Measurements from ENCODE around the gene ZDHHC1. TPM values are rescaled to one million over a fixed set of nuclear protein-coding genes. Genes with fewer than 3 reads are reported as not detected.
"Not testable (repeated sequence)": the region's sequence is repeated elsewhere in the genome, so short reads cannot be mapped to it uniquely, and the experiment has no call there.

Gene ZDHHC1
- polyA plus RNA-seq, 1 donor from 2014 or later: 0.33 TPM

DNA sequence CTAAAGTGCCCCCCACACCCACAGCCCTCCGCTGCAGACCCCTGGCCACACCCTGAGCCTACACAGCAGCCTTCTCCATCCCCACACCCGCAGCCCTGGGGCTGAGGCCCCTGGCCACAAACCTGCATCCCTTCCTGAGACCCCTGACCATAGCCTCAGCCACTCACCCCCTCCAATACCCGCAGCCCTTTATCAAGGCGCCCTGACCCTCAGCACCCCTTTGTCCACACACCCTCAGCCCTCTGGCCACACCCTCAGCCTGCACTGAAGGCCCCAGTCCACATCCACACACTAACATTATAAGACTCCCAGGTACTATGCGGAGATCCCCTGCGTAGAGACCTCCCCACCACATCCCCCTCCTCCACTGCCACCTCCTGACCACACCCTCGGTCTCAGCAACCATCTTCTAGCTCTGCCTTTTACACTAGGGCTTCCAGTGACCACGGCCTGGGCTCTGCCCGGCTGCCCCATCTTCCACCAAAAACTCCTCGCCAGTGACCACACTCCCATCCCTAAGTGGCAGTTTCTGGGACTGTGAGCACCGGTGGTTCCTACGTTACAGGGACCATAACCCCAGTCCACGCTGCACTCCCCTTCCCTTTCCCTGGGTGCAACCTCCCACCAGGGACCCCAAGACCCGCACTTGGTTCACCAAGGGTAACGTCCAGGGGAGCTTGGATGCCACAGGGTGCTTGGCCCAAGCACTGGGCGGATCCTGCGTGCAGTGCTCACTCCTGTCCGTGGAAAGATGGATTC is 23.8 kb downstream of the ZDHHC1 start:
- Mint-ChIP-seq H3K27me3 (peaks cover 24% of the 10 kb centered on the region), H3K27ac (no peak overlapping the region), H3K4me1 (peaks cover 0 to 10% (median 6%) of the 10 kb centered on the region in 3 donors), H3K36me3 (no peaks in the 10 kb centered on the region), H3K4me3 (no peak overlapping the region), H3K9me3 (no peaks in the 10 kb centered on the region)

DNA sequence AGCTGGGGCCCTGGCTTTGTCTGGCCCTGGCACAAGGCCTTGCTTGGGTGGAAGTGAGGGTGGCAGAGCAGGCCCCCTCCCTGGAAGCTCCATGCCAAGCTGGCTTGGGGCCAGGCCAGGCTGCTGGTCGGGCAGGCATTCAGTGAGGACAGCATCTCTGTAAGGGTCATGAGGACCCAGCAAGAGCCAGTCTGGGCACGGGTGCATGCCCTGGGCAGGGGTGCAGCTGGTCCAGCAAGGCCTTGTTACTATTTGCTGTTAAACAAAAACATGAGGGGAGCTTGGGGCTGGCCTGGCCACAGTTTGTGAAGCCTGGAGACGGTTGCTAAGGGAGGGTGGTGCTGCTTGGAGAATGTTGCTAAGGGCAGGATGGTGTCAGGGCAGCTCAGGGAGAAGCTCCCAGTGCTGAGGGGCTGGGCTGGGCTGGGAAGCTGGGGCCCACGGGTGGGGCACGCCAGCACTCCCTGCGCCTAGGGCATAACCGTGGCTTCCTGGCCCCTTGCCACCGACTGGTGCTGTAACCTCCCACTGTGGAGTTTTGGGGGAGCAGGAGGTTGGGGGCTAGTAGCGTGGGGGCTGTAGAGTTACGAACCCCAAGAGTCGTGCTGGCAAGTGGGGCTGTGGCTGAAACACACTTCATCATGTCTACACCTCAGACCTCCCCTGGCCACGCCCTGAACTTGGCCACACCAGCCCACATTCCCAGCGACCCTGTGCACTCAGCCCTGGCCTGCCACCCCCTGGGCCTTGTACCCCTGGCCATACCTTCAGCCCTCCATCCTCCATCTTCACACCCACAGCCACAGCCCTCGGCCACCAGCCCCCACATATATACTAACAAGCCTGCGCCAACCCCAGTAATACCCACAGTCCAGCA is 24.6 kb downstream of the ZDHHC1 start:
- no peak overlapping the region for H3K27ac Mint-ChIP-seq
- no peaks in the 10 kb centered on the region for H3K9me3 Mint-ChIP-seq
- H3K27me3 Mint-ChIP-seq: peaks cover 24% of the 10 kb centered on the region
- peaks cover 0 to 10% (median 6%) of the 10 kb centered on the region in 3 donors for H3K4me1 Mint-ChIP-seq
- no peaks in the 10 kb centered on the region for H3K36me3 Mint-ChIP-seq
- H3K4me3 Mint-ChIP-seq: no peak overlapping the region

DNA sequence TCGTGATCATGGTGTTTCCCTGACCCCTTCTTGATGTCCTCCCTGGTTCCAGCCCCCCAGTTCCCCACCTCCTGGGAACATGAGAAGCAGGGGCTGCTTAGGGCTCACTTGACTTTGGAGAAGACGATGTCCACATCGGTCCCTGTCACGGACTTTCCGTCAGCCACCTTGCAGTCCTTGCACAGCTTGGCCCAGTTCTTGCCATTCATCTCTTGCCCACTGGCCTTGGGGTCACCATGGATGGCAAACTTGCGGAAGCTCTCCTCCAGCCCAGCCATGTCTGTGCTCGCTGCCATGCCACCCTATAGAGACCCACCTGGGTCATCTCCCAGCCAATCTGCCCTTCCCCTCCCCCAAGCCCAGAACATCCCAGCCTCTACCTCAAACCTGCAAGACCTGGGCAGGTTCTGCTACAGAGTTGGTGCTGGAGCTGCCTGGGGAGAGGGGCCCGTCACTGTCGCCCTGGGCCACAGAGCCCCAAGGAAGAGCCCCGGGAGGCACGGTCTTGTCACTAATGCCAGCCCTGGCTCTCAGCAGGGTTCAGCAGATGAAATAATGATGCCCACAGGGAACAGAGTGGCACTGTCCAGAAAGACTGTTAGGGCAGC is 25.4 kb downstream of the ZDHHC1 start:
- H3K4me1 Mint-ChIP-seq: peaks cover 0 to 10% (median 6%) of the 10 kb centered on the region in 3 donors
- H3K9me3 Mint-ChIP-seq: no peaks in the 10 kb centered on the region
- peak overlapping the region in 1 of 3 donors; percentile 89 for H3K27ac Mint-ChIP-seq
- H3K36me3 Mint-ChIP-seq: no peaks in the 10 kb centered on the region
- H3K27me3 Mint-ChIP-seq: peaks cover 24% of the 10 kb centered on the region
- H3K4me3 Mint-ChIP-seq: no peak overlapping the region

DNA sequence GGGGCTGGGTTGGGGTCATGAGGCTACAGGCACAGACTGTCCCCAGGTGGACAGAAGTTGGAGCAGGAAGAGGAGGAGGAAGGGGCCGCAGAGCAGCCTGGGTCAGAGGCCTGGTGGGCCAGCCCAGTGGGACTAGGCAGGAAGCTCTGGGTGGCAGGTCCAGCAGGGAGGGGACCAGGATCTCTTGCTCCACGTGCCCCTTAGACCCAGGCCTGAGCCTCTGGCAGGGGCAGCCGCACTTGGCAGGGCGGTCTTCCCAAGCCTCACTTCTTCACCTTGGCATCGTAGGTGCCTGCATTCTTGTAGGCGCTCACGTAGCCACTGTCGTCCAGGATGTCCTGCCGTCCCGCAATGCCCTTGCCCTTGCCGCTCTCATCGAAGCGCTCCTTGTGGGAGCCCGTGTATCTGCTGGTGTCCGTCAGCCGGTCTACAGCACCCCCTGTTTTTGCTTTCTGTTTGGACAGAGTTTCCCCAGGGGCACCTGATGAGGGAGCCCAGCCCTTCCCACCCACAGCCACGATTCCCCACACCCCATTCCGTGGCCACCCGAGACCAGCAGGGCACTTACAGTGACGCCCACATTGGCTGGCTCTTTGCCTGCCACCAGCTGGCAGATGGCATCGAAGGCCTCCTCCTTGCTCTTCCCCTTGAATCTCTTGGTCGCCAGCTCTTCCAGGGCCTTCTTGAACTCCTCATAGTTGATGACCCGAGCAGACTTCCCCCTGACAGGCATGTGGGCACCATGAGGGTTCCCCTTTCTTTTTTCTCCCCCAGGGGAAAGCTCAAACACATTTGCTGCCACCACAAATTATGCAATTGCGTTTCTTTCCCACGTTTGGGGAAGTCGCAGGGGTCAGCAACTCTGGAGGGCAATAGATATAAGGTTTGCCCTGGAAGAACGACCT is 26.1 kb downstream of the ZDHHC1 start:
- H3K4me1 Mint-ChIP-seq: peaks cover 0 to 8% (median 6%) of the 10 kb centered on the region in 3 donors
- H3K4me3 Mint-ChIP-seq: peak overlapping the region in 1 of 4 donors; percentile 47
- H3K36me3 Mint-ChIP-seq: no peaks in the 10 kb centered on the region
- H3K27me3 Mint-ChIP-seq: peaks cover 21% of the 10 kb centered on the region
- H3K27ac Mint-ChIP-seq: peak overlapping the region in 2 of 3 donors; percentile 81 to 89
- no peaks in the 10 kb centered on the region for H3K9me3 Mint-ChIP-seq

DNA sequence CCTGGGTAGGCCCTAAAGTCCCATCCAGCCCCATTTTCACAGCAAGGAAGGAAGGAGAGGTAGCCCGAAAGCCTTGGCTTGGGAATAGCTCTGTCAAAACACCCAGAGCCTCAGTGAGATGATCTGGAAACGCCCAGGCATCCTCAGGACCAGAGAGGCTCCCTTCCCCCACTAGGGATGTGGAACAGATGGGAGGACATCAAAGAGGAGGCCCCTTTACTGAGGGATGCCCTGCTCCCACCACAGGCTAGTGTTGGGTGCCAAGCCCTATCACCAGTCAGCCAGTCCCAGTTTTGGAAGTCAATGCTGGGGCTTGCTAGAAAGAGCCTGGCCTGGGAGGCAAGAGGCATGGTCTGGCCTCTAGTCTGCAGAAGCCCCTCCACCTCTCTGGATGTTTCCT is 27.7 kb downstream of the ZDHHC1 start:
- Mint-ChIP-seq H3K4me1 (peaks cover 0 to 4% (median 3%) of the 10 kb centered on the region in 3 donors), H3K36me3 (no peaks in the 10 kb centered on the region), H3K27ac (no peak overlapping the region), H3K9me3 (no peaks in the 10 kb centered on the region), H3K4me3 (no peak overlapping the region), H3K27me3 (peaks cover 14% of the 10 kb centered on the region)

DNA sequence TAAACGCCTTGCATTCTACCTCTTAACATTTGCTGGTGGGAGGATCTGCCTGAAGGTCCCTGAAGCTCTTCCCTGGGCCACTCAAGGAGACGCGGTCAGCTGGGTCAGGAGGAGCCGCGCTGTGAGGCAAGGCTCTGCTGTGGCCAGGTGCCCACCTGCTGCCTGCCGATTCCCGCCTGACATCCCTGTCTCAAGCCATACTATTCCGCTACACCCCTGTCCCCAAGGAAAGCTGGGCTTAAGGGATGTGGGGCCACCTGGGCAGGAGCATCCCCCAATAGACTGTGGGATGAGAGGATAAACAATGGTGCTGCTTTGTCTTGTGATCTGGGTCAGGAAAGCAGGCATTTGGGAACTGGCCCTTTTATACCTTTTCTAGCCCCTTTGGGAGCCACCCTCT is 28.1 kb downstream of the ZDHHC1 start:
- no peak overlapping the region for H3K4me3 Mint-ChIP-seq
- H3K27me3 Mint-ChIP-seq: peaks cover 13% of the 10 kb centered on the region
- H3K27ac Mint-ChIP-seq: no peak overlapping the region
- H3K4me1 Mint-ChIP-seq: peaks cover 0 to 4% (median 3%) of the 10 kb centered on the region in 3 donors
- H3K36me3 Mint-ChIP-seq: no peaks in the 10 kb centered on the region
- H3K9me3 Mint-ChIP-seq: no peaks in the 10 kb centered on the region

DNA sequence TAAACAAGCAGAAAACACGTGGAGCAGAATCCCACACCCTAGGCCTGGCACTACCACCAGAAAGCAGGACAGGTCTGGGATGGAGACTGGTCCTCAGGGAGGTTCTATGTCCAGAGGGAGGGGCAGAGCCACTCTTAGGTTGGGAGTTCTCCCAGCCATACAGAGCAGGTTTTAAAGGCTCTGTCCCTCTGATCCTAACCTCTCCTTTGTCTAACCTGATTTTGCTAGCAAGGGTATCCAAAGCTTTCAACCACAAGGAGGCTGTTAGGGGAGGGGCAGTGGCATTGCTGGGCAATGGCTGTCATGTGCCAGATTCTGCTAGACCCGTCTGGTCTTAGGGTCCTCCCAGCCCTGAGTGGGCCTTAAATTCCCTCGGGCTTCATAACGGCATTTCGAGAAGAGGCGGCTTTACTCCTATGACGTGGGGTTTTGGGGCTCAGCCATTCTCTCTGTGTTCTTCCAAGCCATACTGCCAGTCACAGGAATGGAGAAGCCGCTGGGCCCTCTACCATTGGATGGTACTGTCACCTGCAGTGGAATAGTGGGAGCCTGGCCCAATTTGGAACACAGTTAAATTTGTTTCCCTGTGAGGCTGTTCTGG is 28.7 kb downstream of the ZDHHC1 start:
- H3K4me3 Mint-ChIP-seq: no peak overlapping the region
- H3K4me1 Mint-ChIP-seq: peaks cover 0 to 4% (median 3%) of the 10 kb centered on the region in 3 donors
- H3K27me3 Mint-ChIP-seq: peaks cover 9% of the 10 kb centered on the region
- no peaks in the 10 kb centered on the region for H3K9me3 Mint-ChIP-seq
- peak overlapping the region in 1 of 3 donors; percentile 25 for H3K27ac Mint-ChIP-seq
- H3K36me3 Mint-ChIP-seq: no peaks in the 10 kb centered on the region

DNA sequence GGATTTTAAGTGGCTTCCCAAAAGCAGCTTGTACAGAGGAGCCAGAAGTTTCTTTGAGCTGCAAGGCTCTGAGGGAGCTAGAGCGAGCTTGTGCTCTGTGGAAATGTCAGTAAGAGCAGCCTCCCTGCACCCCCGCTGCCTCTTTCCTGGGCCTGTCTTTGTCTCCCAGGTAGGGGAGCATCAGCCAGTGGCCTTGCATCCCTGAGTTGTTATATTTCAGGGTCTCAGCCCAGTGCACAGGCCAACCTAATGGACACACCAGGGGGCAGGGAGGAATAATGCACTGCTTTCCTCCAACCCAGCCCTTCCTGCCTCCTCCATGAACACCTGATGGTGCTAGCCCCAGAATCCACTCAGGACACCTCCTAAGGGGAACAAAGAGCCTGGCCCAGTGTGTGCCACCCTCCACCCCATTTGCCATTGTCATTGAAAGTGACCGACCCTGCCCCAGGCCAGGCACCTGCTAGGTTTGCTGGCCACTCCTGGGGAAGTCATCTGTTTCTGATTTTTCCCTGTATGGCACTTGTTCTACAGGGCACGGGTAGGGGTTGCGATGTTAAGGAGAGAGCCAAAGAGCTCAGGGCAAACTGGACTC is 29.3 kb downstream of the ZDHHC1 start:
- Mint-ChIP-seq H3K27ac (peak overlapping the region in 1 of 3 donors; percentile 25), H3K36me3 (no peaks in the 10 kb centered on the region), H3K9me3 (no peaks in the 10 kb centered on the region), H3K27me3 (peaks cover 6% of the 10 kb centered on the region), H3K4me1 (peaks cover 0 to 4% (median 3%) of the 10 kb centered on the region in 3 donors), H3K4me3 (no peak overlapping the region)

DNA sequence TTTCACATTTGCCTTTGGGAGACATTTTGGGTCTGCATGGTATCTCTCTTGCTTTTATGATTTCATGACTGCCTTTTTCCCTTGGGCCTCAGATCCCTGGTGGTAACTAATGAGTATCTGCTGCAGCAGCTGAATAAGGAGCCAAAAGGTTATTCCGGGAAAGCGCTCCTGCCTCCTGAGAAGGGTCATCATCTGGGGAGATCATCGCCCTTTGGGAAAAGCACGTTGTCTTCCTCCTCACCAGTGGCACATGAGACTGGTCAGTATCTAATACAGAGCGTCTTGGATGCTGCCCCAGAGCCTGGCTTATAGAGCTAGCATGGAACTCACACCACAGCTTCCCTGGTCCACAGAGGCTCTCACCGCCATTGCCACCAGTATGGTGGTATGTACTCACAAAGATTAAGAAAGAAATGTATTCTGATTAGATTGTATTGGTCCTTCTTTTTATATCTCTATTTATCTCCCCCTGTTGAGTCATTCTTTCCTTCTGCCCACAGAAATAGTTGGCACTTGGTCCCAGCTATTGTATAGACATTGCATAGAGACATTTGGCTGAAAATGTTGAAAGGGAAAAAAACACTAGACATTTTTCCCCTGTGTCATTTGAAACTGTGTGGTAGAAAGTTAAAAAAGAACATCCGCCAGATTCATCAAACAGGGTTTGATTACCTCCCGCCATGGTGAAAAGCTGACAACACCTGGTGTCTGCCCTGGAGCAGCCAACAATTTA is 31.3 kb downstream of the ZDHHC1 start:
- no peak overlapping the region for H3K27ac Mint-ChIP-seq
- H3K27me3 Mint-ChIP-seq: peaks cover 4% of the 10 kb centered on the region
- no peaks in the 10 kb centered on the region for H3K36me3 Mint-ChIP-seq
- no peak overlapping the region for H3K4me3 Mint-ChIP-seq
- H3K9me3 Mint-ChIP-seq: no peaks in the 10 kb centered on the region
- peaks cover 0 to 2% (median 0%) of the 10 kb centered on the region in 3 donors for H3K4me1 Mint-ChIP-seq

DNA sequence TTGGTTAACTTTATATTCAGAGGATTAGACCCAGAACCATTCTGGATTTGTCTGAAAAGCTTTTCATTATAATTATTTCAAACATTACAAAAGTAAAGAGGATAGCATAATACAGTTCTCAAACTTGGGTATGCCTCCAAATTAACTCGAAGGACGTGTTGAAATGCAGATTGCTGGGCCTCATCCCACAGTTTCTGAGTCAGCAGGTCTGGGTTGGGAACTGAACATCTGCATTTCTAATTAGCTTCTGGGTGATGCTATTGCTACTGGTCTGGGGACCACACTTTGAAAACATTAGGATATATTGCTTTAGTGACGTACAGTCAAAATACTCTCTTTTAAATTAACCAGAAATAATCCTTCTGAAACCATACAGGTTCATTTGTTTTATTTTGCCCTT is 33.0 kb downstream of the ZDHHC1 start:
- Mint-ChIP-seq H3K27ac (no peak overlapping the region), H3K27me3 (no peaks in the 10 kb centered on the region), H3K36me3 (no peaks in the 10 kb centered on the region), H3K4me3 (no peak overlapping the region), H3K9me3 (no peaks in the 10 kb centered on the region), H3K4me1 (no peaks in the 10 kb centered on the region)

DNA sequence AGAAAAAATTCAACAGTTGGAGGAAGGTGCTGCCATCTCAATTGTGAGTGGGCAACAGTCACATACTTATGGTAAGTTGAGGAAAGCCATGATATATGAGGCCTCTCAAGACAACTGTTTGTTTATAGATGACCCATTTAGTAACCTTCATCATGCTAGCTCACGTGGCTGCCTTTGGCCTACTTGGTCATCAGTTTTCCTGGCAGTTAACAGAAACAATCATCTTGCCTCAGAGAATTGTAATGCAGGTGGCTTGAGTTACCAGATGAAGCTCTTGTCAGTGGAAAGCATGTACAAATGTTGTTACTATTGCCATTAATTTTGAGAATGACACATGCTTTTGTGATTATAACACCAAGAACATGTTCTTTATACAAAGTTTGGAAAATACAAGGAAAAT is 37.6 kb downstream of the ZDHHC1 start:
- H3K27me3 Mint-ChIP-seq: peaks cover 4% of the 10 kb centered on the region
- H3K4me3 Mint-ChIP-seq: no peak overlapping the region
- H3K4me1 Mint-ChIP-seq: peaks cover 0 to 2% (median 0%) of the 10 kb centered on the region in 3 donors
- H3K9me3 Mint-ChIP-seq: no peaks in the 10 kb centered on the region
- H3K36me3 Mint-ChIP-seq: no peaks in the 10 kb centered on the region
- no peak overlapping the region for H3K27ac Mint-ChIP-seq

DNA sequence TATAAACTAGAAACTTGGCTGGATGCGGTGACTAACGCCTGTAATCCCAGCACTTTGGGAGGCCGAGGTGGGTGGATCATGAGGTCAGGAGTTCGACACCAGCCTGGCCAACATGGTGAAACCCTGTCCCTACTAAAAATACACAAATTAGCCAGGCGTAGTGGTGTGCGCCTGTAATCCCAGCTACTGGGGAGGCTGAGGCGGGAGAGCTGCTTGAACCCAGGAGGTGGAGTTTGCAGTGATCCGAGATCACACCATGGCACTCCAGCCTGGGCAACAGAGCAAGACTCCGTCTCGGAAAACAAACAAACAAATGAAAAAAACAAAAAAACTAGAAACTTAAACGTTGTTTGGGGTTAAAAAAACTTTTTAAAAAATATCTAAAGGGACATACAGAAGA is 40.3 kb downstream of the ZDHHC1 start:
- H3K36me3 Mint-ChIP-seq, H3K4me3 Mint-ChIP-seq, H3K4me1 Mint-ChIP-seq, H3K27me3 Mint-ChIP-seq, H3K27ac Mint-ChIP-seq, H3K9me3 Mint-ChIP-seq: not testable (repeated sequence)

DNA sequence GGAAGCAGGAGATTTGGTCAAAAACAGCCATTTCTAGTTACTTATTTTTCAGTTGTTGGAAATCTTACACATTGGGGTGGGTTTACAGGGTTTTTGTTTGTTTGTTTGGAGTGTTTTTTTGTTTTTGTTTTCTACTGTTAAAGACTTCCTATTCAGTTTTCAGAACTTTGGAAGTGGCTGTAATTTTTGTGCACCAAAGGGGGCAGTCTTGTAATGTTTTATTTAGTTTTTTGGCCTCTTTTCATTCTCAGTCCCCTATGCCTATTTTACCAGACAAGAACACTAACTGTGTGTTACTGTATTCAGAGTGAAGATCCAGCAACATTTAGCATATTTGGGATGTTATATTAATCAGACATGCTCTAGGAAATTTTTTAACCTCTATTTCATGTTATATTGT is 43.6 kb downstream of the ZDHHC1 start:
- H3K9me3 Mint-ChIP-seq: no peaks in the 10 kb centered on the region
- peaks cover 0 to 2% (median 0%) of the 10 kb centered on the region in 3 donors for H3K4me1 Mint-ChIP-seq
- peaks cover 2% of the 10 kb centered on the region for H3K27me3 Mint-ChIP-seq
- no peaks in the 10 kb centered on the region for H3K36me3 Mint-ChIP-seq
- no peak overlapping the region for H3K27ac Mint-ChIP-seq
- H3K4me3 Mint-ChIP-seq: no peak overlapping the region
